ENCODE data around the gene TSKS.
A peak's percentile ranks its signal among the peaks of the same experiment; 100 is the strongest.

Gene TSKS

GRCh38 chr19:49713236-49713845, 49.8 kb downstream of the TSKS start:
- DNase-seq: no peak

DNA sequence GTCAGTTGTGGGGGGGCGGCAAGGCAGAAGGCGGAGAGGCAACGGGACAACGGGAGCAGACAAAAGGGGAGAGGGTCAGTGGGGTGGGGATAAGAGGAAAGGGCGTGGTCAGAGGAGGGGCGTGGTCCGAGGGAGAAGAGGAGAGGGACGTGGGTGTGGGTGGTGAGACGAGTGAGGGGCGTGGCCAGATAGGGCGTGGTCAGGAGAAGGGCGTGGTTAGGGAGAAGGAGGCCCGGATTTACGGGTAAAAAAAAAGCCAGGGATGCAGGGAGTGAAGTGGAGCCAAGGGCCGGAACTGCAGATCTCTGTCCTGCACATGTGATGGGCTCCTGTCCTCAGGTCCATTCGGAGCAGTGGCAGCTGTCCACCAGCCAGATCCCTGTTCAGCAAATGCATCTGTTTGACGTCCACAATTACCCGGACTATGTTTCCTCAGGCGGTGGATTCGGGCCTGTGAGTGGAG, 50.7 kb downstream of the TSKS start:
- DNase-seq: no peak

DNA sequence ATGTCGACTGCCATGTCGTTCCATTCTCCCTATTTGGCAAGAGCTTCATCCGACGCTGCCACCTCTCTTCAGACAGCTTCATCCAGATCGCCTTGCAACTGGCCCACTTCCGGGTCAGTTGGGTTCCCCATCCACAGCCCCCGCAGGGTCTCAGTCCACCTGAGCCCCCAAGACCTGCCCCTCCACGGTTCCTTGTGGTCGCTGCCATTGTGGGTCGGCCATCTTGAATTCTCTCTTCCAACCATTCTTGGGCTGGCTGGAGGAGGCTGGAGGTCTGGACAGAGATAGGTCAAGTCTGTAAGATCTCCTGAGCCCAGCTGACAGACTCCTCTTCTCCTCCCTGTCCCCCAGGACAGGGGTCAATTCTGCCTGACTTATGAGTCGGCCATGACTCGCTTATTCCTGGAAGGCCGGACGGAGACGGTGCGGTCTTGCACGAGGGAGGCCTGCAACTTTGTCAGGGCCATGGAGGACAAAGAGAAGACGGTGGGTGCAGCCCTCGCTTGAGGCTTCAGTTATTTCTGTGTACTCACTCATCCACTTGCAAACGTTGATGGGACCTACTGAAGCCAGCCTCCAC, 52.6 kb downstream of the TSKS start:
- no peak for DNase-seq

GRCh38 chr19:49705919-49706318, 57.2 kb downstream of the TSKS start:
- no peak for DNase-seq

- DNase-seq: no peak
Measured at GRCh38 chr19:49704888-49705642, 58.0 kb downstream of the TSKS start.

- DNase-seq: no peak
Measured at GRCh38 chr19:49701271-49701786, 61.8 kb downstream of the TSKS start.

DNA sequence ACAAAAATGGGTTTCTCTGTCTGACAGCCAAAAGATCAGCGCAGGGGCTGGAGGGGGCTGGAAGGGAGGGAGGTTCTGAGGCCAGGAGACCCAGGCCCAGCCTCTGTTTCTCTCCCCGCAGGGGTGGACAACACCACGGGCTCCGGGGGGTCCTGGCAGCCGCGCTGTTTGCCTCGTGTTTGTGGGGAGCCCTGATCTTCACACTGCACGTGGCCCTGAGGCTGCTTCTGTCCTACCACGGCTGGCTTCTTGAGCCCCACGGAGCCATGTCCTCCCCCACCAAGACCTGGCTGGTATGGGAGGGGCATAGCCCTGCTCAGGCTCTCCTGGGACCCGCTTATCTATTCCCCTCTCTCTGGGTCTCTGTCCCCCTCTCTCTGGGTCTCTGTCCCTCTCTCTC, 62.5 kb downstream of the TSKS start:
- DNase-seq: no peak

GRCh38 chr19:49699364-49699763, 63.7 kb downstream of the TSKS start:
- no peak for DNase-seq

DNA sequence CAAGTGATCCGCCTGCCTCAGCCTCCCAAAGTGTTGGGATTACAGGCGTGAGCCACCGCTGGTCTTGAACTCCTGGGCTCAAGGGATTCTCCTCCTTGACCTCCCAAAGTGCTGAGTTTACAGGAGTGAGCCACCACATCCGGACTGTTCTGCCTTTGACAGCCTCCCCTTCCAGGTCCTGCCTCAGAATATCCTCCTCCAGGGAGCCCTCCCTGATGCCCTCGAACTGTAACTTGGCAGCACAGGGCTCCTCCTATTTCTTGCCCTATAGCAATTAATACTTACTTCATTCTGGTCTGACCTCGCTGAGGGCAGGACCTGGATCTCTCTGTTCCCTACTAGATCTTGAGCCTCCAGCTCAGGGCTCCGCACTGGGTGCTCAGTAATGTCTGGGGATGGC, 66.2 kb downstream of the TSKS start:
- DNase-seq: no peak

DNA sequence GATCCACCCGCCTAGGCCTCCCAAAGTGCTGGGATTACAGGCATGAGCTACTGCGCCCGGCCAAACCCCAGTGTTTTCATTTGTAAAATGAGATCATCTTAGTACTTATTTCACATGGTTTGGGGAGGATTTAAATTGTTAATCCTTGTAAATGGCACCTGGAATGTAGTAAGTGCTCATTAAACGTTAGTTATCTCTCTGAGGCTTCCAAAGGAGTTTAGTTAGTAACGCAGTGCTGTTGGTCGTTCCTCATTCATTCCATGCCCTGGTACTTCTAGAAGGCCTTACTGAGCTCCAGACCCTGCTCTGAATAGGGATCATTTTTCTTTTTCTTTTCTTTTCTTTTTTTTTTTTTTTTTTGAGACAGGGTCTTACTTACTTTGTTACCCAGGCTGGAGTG, 67.0 kb downstream of the TSKS start:
- no peak for DNase-seq

DNA sequence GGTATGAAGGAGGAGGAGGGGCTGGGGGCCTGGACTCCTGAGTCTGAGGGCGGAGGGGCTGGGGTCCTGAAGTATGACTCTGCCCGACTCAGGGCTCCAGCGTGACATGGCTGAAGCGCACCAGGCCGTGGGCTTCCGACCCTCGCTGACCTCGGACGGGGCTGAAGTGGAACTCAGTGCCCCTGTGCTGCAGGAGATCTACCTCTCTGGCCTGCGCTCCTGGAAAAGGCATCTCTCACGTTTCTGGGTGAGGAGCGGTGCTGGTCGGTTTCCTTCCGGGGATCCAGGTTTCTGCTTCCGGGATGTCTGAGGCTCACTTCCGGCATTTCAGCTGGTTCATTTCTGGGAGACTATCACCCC, 71.0 kb downstream of the TSKS start:
- no peak for DNase-seq

DNA sequence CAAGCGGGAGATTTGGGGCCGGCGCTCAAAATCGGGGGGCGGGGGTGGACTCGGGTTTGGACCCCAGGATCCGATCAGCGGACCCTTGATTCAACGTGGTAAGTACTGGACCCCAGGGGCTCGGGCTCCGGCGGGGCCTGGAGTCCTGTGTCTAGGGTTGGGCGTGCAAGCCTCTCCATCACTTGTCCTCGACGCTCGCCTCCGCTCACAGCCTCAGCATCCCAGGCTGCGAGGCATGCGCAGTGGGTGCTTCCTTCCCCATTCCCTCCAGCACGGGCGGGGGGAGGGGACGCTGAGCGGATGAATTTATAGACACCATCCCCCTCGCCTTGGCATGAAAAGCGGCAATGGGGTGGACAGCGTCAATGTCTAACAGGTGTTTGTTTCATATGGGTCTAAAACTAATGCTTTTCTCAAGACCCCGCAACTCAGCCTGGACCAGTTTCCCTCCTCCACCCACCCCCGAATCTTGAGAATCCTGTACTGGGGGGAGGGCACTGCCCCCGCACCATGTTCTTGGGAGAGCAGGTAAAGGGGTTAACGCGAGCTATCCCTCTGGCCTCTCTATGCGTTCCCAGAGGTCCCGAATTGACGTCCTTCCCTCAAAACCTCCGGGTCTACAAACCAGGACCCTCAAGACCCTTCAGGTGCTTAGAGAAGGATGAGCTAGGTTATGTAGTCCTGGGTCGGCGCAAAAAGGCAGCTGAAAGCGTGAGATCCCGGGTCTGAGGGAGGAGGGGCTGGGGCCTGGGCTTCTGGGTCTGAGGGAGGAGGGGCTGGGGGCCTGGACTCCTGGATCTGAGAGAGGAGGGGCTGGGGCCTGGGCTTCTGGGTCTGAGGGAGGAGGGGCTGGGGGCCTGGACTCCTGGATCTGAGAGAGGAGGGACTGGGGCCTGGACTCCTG, 71.6 kb downstream of the TSKS start:
- DNase-seq: peak; percentile 29

DNA sequence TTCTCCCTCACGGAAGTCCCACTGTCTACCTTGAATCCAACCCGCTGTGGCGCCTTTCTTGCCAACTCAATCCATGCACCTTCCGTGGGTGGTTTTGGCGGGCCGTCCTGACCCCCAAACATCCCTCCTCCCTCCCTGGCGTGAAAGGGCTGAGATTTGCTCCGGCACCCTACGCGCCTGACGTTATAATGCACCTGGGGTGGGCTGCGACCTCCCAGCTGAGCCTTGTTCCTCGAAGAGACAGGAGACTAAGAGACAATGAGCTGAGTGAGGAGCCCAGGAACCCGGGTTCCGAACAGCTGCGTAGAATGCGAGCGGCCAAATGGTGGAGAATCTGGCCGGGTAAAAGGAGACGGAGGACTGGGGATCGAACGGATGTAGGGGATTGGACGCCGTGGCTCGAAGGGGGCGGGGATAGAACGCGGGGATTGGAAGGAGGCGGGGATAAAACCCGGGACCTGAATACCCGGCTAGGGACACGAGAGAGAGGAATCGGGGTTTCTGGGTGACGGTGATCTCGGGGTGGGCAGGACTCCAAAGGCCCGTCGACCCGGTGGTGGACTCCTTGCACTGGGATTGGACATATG, 72.4 kb downstream of the TSKS start, which contains the start of gene CPT1C:
TSS of gene CPT1C (plus strand) at position 461 of the 587 bp plus-strand sequence. CDS start 1,137 bp downstream, outside the sequence.
- DNase-seq: peak; percentile 52

GRCh38 chr19:49690079-49690655, 72.9 kb downstream of the TSKS start:
- DNase-seq: no peak

All from CD4-positive, alpha-beta T cell treated with Interferon gamma for 1 hour (primary cell).